A549 (cell line): ENCODE measurements around the gene HOXA10. TPM values are rescaled to one million over a fixed set of nuclear protein-coding genes. Genes with fewer than 3 reads are reported as not detected.

ENCODE experiments used
- ATAC-seq, 2 experiments: fragments of 200-7000 bp in 1 of 2; fragments of >200 bp in 1 of 2; cut with Nextera tagmentation in 1 of 2; cut with Tn5 transposase in 1 of 2; 3 replicates each; pipeline versions ENCODE4 v1.8.0 to v1.9.1; 2018 to 2020; ENCODE audit warnings: mild to moderate bottlenecking in 1 of 2, moderate library complexity in 1 of 2
- CTCF ChIA-PET: fragments of 300-600 bp; sonication (Branson Sonifier 250); formaldehyde crosslinking; extraction: SDS; loops from one replicate; lab custom pipeline; 2021; ENCODE audit warnings: antibody characterized with exemption, inconsistent platforms; lab: Yijun Ruan, JAX
- POLR2A ChIA-PET: fragments of 350-600 bp; formaldehyde crosslinking; extraction: SDS; loops from one replicate; lab custom pipeline; 2021; ENCODE audit warnings: antibody characterized with exemption, inconsistent platforms; lab: Yijun Ruan, JAX
- DNase-seq, 2 experiments: peaks; one replicate each; pipeline versions ENCODE4 v3.0.0 to v3.0.0-alpha.2; 2011 to 2016; ENCODE audit warnings: low read depth in 1 of 2, low spot score in 1 of 2
- FAIRE-seq: peaks from 2 replicates; lab custom pipeline; 2011; peaks lifted over from hg19 to GRCh38; lab: Jason Lieb, UNC
- H3K27ac ChIP-seq, 2 experiments: fragments of >200 bp; sonication (Bioruptor Twin); formaldehyde crosslinking; 3 replicates each; pipeline ENCODE4 v1.5.1; 2016 to 2017
- H3K4me1 ChIP-seq: fragments of >200 bp; sonication (Bioruptor Twin); formaldehyde crosslinking; 3 replicates; pipeline ENCODE4 v1.6.1; 2016
- H3K4me2 ChIP-seq: fragments of >200 bp; sonication (Bioruptor Twin); formaldehyde crosslinking; 3 replicates; pipeline ENCODE4 v1.6.1; 2016
- H3K4me3 ChIP-seq: fragments of >200 bp; sonication (Bioruptor Twin); formaldehyde crosslinking; 3 replicates; pipeline ENCODE4 v1.5.1; 2016
- H3K9me3 ChIP-seq: fragments of >200 bp; sonication (Bioruptor Twin); formaldehyde crosslinking; 3 replicates; pipeline ENCODE4 v1.6.1; 2016
- BHLHE40 ChIP-seq: IDR thresholded peaks from 2 replicates; pipeline ENCODE4 v1.6.1; 2012; ENCODE audit warnings: low read depth, low read length, inconsistent platforms
- CBX2 ChIP-seq: fragments of 200-600 bp; sonication (generic); IDR thresholded peaks from 2 replicates; pipeline ENCODE4 v1.6.1; 2016; ENCODE audit warnings: low read depth, mild to moderate bottlenecking, borderline replicate concordance
- EHMT2 ChIP-seq: fragments of 200-600 bp; sonication (generic); IDR thresholded peaks from 2 replicates; pipeline ENCODE4 v1.6.1; 2016; ENCODE audit warnings: antibody characterized with exemption, low read depth, mild to moderate bottlenecking, moderate library complexity
- ELK1 ChIP-seq: fragments of 150-350 bp; IDR thresholded peaks from 2 replicates; pipeline ENCODE4 v1.6.1; 2014; ENCODE audit warnings: low read depth, mild to moderate bottlenecking, low read length
- EP300 ChIP-seq, 2 experiments: fragments of >200 bp; sonication (Bioruptor Twin); formaldehyde crosslinking; IDR thresholded peaks; 2 replicates in 1 of 2; 3 replicates in 1 of 2; pipeline ENCODE4 v1.6.1; 2016 to 2017
- ESRRA ChIP-seq: fragments of 150-350 bp; IDR thresholded peaks from 2 replicates; pipeline ENCODE4 v1.6.1; 2014; ENCODE audit warnings: mild to moderate bottlenecking, low read length, borderline replicate concordance
- FOSB ChIP-seq: fragments of 250-450 bp; sonication (Bioruptor Pico); IDR thresholded peaks from 2 replicates; pipeline ENCODE4 v1.5.0; 2020; ENCODE audit warnings: mild to moderate bottlenecking, moderate library complexity
- FOXS1 ChIP-seq: fragments of 250-450 bp; sonication (Bioruptor Pico); IDR thresholded peaks from 2 replicates; pipeline ENCODE4 v1.5.0; 2020; ENCODE audit warnings: mild to moderate bottlenecking, moderate library complexity
- GATA3 ChIP-seq: IDR thresholded peaks from 2 replicates; pipeline ENCODE4 v1.6.1; 2012; ENCODE audit warnings: borderline replicate concordance
- HDAC2 ChIP-seq: fragments of 200-600 bp; sonication (generic); IDR thresholded peaks from 2 replicates; pipeline ENCODE4 v1.6.1; 2016
- HES2 ChIP-seq: fragments of >200 bp; sonication (Bioruptor Twin); formaldehyde crosslinking; IDR thresholded peaks from 2 replicates; pipeline ENCODE4 v1.6.1; 2016
- HMGXB4 ChIP-seq: fragments of 250-450 bp; sonication (Bioruptor Pico); IDR thresholded peaks from 2 replicates; pipeline ENCODE4 v1.5.0; 2021; ENCODE audit warnings: mild to moderate bottlenecking, moderate library complexity, borderline replicate concordance
- HOXA7 ChIP-seq: fragments of 250-450 bp; sonication (Bioruptor Pico); IDR thresholded peaks from 2 replicates; pipeline ENCODE4 v1.5.0; 2020; ENCODE audit warnings: mild to moderate bottlenecking, moderate library complexity
- HOXB5 ChIP-seq: fragments of 250-450 bp; sonication (Bioruptor Pico); IDR thresholded peaks from 2 replicates; pipeline ENCODE4 v1.5.0; 2020; ENCODE audit warnings: mild to moderate bottlenecking, moderate library complexity
- JUNB ChIP-seq: fragments of >200 bp; sonication (Bioruptor Twin); formaldehyde crosslinking; IDR thresholded peaks from 2 replicates; pipeline ENCODE4 v1.6.1; 2016
- KDM1A ChIP-seq: fragments of 200-600 bp; sonication (generic); IDR thresholded peaks from 2 replicates; pipeline ENCODE4 v1.6.1; 2016; ENCODE audit warnings: low read depth, mild to moderate bottlenecking
- KDM5A ChIP-seq: fragments of 200-600 bp; sonication (generic); IDR thresholded peaks from 2 replicates; pipeline ENCODE4 v1.6.1; 2016; ENCODE audit warnings: antibody characterized with exemption, mild to moderate bottlenecking
- MAFK ChIP-seq: fragments of 450-650 bp; IDR thresholded peaks from 2 replicates; pipeline ENCODE4 v1.6.1; 2014; ENCODE audit not compliant: partially characterized antibody
- MAZ ChIP-seq: fragments of 150-350 bp; IDR thresholded peaks from 2 replicates; pipeline ENCODE4 v1.6.1; 2014; ENCODE audit warnings: antibody characterized with exemption, low read depth, low read length, borderline replicate concordance
- MYC ChIP-seq: IDR thresholded peaks from 2 replicates; pipeline ENCODE4 v1.6.1; 2012; ENCODE audit warnings: mild to moderate bottlenecking, inconsistent platforms, low read length, improper control_type of control experiment, borderline replicate concordance
- NFE2L2 ChIP-seq: fragments of 150-350 bp; conservative IDR thresholded peaks from 2 replicates; pipeline ENCODE4 v1.6.1; 2014; ENCODE audit warnings: low read length
- POLR2A ChIP-seq: IDR thresholded peaks from 2 replicates; pipeline ENCODE4 v1.6.1; 2012; ENCODE audit warnings: mild to moderate bottlenecking, low read length
- SMC3 ChIP-seq: fragments of >200 bp; sonication (Bioruptor Twin); formaldehyde crosslinking; IDR thresholded peaks from 3 replicates; pipeline ENCODE4 v1.6.1; 2018; ENCODE audit warnings: inconsistent platforms
- SREBF2 ChIP-seq: fragments of 450-650 bp; IDR thresholded peaks from 2 replicates; pipeline ENCODE4 v1.6.1; 2014; ENCODE audit warnings: mild to moderate bottlenecking, moderate library complexity
- TFCP2L1 ChIP-seq: fragments of 250-450 bp; sonication (Bioruptor Pico); IDR thresholded peaks from 2 replicates; pipeline ENCODE4 v1.5.0; 2021; ENCODE audit warnings: mild to moderate bottlenecking
- TP53 ChIP-seq: fragments of 250-450 bp; sonication (Bioruptor Pico); IDR thresholded peaks from 2 replicates; pipeline ENCODE4 v1.5.0; 2021; ENCODE audit warnings: mild to moderate bottlenecking, moderate library complexity
- ZNF302 ChIP-seq: fragments of 250-450 bp; sonication (Bioruptor Pico); IDR thresholded peaks from 2 replicates; pipeline ENCODE4 v1.9.0; 2021; ENCODE audit warnings: inconsistent platforms, mild to moderate bottlenecking, moderate library complexity
- ZSCAN20 ChIP-seq: fragments of 250-450 bp; sonication (Bioruptor Pico); IDR thresholded peaks from 2 replicates; pipeline ENCODE4 v1.8.0; 2022; ENCODE audit warnings: mild to moderate bottlenecking, moderate library complexity
- WGBS: methylation state at CpG from one replicate; pipeline ENCODE4 v1.1.6; 2017; ENCODE audit errors: missing lambda C conversion rate; 5-methylcytosine and 5-hydroxymethylcytosine counted together
- polyA plus RNA-seq, 4 experiments: library from polyadenylated mRNA; depleted of rRNA in 3 of 4; stranded (reverse); fragments of >200 nt; fragmentation: RNase III in 1 of 4; extraction: RNeasy Plus Mini Kit Qiagen cat#74134 plus additional on column Dnase treatment in 1 of 4; gene quantifications; 2 replicates in 3 of 4; 3 replicates in 1 of 4; pipeline ENCODE4 v1.2.3, GENCODE V29; 2011 to 2017
- TF ChIP-seq, protein P1 (sequence below): fragments of >200 bp; sonication (Bioruptor Twin); formaldehyde crosslinking; IDR thresholded peaks from 3 replicates; pipeline ENCODE4 v1.5.1; 2016
- TF ChIP-seq, protein P2 (sequence below): IDR thresholded peaks from 2 replicates; pipeline ENCODE4 v1.6.1; 2012; ENCODE audit warnings: low read depth, borderline replicate concordance

Gene HOXA10
- polyA plus RNA-seq, 2 of the 4 experiments (the other 2 are of a cell fraction), result 5.2 to 7.7 TPM

DNA sequence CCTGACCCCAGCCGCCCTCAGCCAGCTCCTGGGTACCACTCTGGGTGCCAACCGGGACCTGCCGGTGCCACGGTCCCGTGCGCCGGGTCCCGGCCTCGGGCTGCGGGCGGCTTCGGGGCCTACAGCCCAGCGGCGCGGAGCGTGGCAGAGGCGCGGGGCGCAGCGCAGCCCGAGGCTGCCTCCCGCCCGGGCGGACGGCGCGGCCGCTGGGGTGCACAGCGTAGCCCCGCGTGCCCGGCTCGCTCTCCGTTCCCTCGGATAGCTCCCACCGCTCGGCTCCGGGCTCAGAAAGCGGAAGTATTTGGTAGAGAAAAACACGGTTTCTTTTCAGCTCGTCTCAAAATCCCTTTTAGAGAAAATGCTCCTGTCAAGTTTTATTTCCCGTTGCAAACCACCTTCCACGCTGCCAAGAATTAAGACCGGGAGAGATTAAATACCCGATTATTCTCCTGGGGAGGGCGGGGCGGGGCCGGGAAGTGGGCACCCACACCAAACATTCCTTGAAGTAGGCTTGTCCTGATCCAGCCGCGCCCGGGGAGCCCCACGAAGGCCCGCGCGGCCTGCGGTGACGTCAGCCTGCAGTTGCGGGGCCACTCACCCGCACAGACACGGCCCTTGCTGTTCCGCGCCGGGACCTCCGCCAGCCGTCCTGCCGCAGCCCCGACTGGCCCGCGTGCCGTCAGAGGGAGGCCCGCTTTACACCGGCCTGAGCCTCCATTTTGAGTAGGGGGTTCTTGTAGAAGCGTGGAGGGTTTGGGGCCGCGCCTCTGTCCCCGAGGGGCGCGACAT, 18.6 kb upstream of the HOXA10 start:
- TF ChIP-seq TFCP2L1 (CRISPR knock-in tag) (no peak), NFE2L2 (no peak), JUNB (no peak), ESRRA (no peak), KDM5A (no peak), GATA3 (no peak), CBX2 (no peak), HDAC2 (no peak), TP53 (CRISPR knock-in tag) (no peak), SREBF2 (no peak), MAZ (no peak), MAFK (no peak), FOXS1 (CRISPR knock-in tag) (no peak), POLR2A (no peak), FOSB (no peak), EHMT2 (no peak), MYC (no peak), ZSCAN20 (no peak)
- TF ChIP-seq, protein P1, sequence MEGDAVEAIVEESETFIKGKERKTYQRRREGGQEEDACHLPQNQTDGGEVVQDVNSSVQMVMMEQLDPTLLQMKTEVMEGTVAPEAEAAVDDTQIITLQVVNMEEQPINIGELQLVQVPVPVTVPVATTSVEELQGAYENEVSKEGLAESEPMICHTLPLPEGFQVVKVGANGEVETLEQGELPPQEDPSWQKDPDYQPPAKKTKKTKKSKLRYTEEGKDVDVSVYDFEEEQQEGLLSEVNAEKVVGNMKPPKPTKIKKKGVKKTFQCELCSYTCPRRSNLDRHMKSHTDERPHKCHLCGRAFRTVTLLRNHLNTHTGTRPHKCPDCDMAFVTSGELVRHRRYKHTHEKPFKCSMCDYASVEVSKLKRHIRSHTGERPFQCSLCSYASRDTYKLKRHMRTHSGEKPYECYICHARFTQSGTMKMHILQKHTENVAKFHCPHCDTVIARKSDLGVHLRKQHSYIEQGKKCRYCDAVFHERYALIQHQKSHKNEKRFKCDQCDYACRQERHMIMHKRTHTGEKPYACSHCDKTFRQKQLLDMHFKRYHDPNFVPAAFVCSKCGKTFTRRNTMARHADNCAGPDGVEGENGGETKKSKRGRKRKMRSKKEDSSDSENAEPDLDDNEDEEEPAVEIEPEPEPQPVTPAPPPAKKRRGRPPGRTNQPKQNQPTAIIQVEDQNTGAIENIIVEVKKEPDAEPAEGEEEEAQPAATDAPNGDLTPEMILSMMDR, result no peak
- TF ChIP-seq, protein P2, sequence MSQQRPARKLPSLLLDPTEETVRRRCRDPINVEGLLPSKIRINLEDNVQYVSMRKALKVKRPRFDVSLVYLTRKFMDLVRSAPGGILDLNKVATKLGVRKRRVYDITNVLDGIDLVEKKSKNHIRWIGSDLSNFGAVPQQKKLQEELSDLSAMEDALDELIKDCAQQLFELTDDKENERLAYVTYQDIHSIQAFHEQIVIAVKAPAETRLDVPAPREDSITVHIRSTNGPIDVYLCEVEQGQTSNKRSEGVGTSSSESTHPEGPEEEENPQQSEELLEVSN, result no peak
- H3K4me1 ChIP-seq, result no peaks in the 10 kb centered on the region
- ChIA-PET POLR2A (interaction anchor here (0.7 kb wide), 1 partner anchor 9 kb away, joined by 4 read pairs; no protein-coding TSS in a partner anchor), CTCF (interaction anchor here (0.6 to 4.8 kb wide), 5 partner anchors 13 to 903 kb away, joined by 3 to 58 read pairs (median 15); no protein-coding TSS in a partner anchor)
- 94% methylated on average over 58 of the region's 78 CpGs for WGBS
- ATAC-seq (no peak), FAIRE-seq (no peak), DNase-seq (no peak)
- H3K27ac ChIP-seq, result no peak overlapping the region
- no peak overlapping the region for H3K4me2 ChIP-seq
- no peaks in the 10 kb centered on the region for H3K9me3 ChIP-seq
- H3K4me3 ChIP-seq, result no peak overlapping the region

- H3K9me3 ChIP-seq, result no peaks in the 10 kb centered on the region
- no peak for DNase-seq
- no peak for ATAC-seq
- WGBS, result 94% methylated on average over 39 of the region's 42 CpGs
- ChIA-PET POLR2A (interaction anchor here (0.7 kb wide), 1 partner anchor 8 kb away, joined by 4 read pairs; no protein-coding TSS in a partner anchor), CTCF (interaction anchor here (0.6 to 4.8 kb wide), 4 partner anchors 12 to 904 kb away, joined by 4 to 58 read pairs (median 22); no protein-coding TSS in a partner anchor)
- no peak overlapping the region for H3K27ac ChIP-seq
- H3K4me1 ChIP-seq, result no peaks in the 10 kb centered on the region
- no peak for FAIRE-seq
- no peak overlapping the region for H3K4me2 ChIP-seq
- no peak overlapping the region for H3K4me3 ChIP-seq
- TF ChIP-seq ELK1 (no peak), BHLHE40 (no peak), SREBF2 (no peak), HOXA7 (CRISPR knock-in tag) (no peak), EP300 (IDR thresholded peaks at IDR 0.05) (no peak), KDM1A (no peak), NFE2L2 (no peak), HOXB5 (CRISPR knock-in tag) (no peak), ZNF302 (CRISPR knock-in tag) (no peak), HMGXB4 (no peak), HES2 (no peak), FOSB (no peak), SMC3 (no peak)
- TF ChIP-seq, protein P1, result no peak
Measured at GRCh38 chr7:27191833-27192545, 17.9 kb upstream of the HOXA10 start.
